Astrocyte (in vitro differentiated cells and primary cell): Measurements from ENCODE around the gene TSGA10.

Source experiments
- EZH2 ChIP-seq: IDR thresholded peaks from 2 replicates; pipeline ENCODE4 v1.6.1; 2012; ENCODE audit warnings: mild to moderate bottlenecking, low read length, inconsistent platforms; ENCODE audit not compliant: insufficient read depth
- TF ChIP-seq, protein P1 (sequence below): IDR thresholded peaks from 2 replicates; pipeline ENCODE4 v1.5.1; 2011; ENCODE audit warnings: low read depth, mild to moderate bottlenecking, inconsistent platforms, low read length, moderate library complexity; ENCODE audit not compliant: insufficient read depth

GRCh38 chr2:98947554-98947953, 207.2 kb downstream of the TSGA10 start:
- TF ChIP-seq EZH2, result no peak
- TF ChIP-seq, protein P1, sequence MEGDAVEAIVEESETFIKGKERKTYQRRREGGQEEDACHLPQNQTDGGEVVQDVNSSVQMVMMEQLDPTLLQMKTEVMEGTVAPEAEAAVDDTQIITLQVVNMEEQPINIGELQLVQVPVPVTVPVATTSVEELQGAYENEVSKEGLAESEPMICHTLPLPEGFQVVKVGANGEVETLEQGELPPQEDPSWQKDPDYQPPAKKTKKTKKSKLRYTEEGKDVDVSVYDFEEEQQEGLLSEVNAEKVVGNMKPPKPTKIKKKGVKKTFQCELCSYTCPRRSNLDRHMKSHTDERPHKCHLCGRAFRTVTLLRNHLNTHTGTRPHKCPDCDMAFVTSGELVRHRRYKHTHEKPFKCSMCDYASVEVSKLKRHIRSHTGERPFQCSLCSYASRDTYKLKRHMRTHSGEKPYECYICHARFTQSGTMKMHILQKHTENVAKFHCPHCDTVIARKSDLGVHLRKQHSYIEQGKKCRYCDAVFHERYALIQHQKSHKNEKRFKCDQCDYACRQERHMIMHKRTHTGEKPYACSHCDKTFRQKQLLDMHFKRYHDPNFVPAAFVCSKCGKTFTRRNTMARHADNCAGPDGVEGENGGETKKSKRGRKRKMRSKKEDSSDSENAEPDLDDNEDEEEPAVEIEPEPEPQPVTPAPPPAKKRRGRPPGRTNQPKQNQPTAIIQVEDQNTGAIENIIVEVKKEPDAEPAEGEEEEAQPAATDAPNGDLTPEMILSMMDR, result no peak
